ENCODE results near the gene TMED6.

The TMED6 gene

DNA sequence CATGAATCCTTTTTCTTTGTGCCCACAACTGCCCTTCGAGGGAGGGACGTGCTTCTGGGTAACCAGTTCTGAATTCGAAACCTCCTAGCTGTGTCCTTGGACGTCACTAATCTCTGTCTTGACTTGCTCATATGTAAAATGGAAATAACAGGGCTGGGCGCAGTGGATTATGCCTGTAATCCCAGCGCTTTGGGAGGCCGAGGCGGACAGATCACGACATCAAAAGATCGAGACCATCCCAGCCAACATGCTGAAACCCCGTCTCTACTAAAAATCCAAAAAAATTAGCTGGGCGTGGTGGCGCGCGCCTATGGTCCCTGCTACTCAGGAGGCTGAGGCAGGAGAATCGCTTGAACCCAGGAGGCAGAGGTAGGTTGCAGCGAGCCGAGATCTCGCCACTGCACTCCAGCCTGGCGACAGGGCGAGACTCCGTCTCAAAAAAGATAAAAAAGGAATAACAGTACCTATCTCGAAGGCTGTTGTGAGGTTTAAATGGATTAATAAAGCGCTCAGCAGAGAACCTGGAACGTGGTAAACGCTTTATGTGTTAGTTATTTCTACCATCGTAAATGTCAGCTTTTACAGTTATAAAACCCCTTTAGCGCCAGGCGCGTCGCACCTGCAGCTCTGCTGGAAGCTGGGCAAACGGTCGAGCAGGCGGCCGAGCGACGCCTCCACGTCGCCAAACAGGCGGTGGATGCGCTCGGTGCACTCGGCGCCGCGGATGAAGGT lies 12.9 kb downstream of the TMED6 start:
- in situ Hi-C loops (cut with MboI; ENCODE audit: low sequenced_read_pairs, unreplicated experiment): no loop called here

GRCh38 chr16:69334696-69335095 lies 16.9 kb downstream of the TMED6 start:
- TF ChIP-seq, protein P1, sequence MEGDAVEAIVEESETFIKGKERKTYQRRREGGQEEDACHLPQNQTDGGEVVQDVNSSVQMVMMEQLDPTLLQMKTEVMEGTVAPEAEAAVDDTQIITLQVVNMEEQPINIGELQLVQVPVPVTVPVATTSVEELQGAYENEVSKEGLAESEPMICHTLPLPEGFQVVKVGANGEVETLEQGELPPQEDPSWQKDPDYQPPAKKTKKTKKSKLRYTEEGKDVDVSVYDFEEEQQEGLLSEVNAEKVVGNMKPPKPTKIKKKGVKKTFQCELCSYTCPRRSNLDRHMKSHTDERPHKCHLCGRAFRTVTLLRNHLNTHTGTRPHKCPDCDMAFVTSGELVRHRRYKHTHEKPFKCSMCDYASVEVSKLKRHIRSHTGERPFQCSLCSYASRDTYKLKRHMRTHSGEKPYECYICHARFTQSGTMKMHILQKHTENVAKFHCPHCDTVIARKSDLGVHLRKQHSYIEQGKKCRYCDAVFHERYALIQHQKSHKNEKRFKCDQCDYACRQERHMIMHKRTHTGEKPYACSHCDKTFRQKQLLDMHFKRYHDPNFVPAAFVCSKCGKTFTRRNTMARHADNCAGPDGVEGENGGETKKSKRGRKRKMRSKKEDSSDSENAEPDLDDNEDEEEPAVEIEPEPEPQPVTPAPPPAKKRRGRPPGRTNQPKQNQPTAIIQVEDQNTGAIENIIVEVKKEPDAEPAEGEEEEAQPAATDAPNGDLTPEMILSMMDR (IDR thresholded peaks at IDR 0.05; ENCODE audit: borderline replicate concordance, control extremely low read depth, extremely low read depth, insufficient read depth, missing control alignments): no peak

More for the DNA sequence above, 12.9 kb downstream of the TMED6 start:
- TF ChIP-seq, protein P1 (IDR thresholded peaks at IDR 0.05; ENCODE audit: borderline replicate concordance, control extremely low read depth, extremely low read depth, insufficient read depth, missing control alignments): no peak
- DNase-seq (ENCODE audit: low spot score): no peak

GRCh38 chr16:69330286-69331109 lies 21.1 kb downstream of the TMED6 start, which contains the start of gene PDF:
PDF (minus strand) TSS chr16:69330588; CDS start chr16:69330570, 18 bp downstream.
- TF ChIP-seq, protein P1 (IDR thresholded peaks at IDR 0.05; ENCODE audit: borderline replicate concordance, control extremely low read depth, extremely low read depth, insufficient read depth, missing control alignments): peak; percentile 5
- in situ Hi-C loops (cut with MboI; ENCODE audit: low sequenced_read_pairs, unreplicated experiment): no loop called here
- DNase-seq (ENCODE audit: low spot score): peak; percentile 95

More at GRCh38 chr16:69334696-69335095, 16.9 kb downstream of the TMED6 start:
- no peak for DNase-seq (ENCODE audit: low spot score)
- in situ Hi-C loops (cut with MboI; ENCODE audit: low sequenced_read_pairs, unreplicated experiment): no loop called here

GRCh38 chr16:69329369-69330285 lies 22.0 kb downstream of the TMED6 start:
- TF ChIP-seq, protein P1 (IDR thresholded peaks at IDR 0.05; ENCODE audit: borderline replicate concordance, control extremely low read depth, extremely low read depth, insufficient read depth, missing control alignments): no peak
- DNase-seq (ENCODE audit: low spot score): peak; percentile 74
- in situ Hi-C loops (cut with MboI; ENCODE audit: low sequenced_read_pairs, unreplicated experiment): no loop called here

- in situ Hi-C loops (cut with MboI; ENCODE audit: low sequenced_read_pairs, unreplicated experiment): no loop called here
- no peak for DNase-seq (ENCODE audit: low spot score)
- TF ChIP-seq, protein P1 (IDR thresholded peaks at IDR 0.05; ENCODE audit: borderline replicate concordance, control extremely low read depth, extremely low read depth, insufficient read depth, missing control alignments): no peak
Observed at GRCh38 chr16:69328854-69329316, 22.7 kb downstream of the TMED6 start.

All from GM13976 (cell line).